ENCODE measurements around the gene MR1. TPM values are rescaled to one million over a fixed set of nuclear protein-coding genes. Genes with fewer than 3 reads are reported as not detected.

MR1 gene
- total and polyA plus RNA-seq, 8 donors, result 1.1 to 11.3 (median 3.2) TPM

DNA sequence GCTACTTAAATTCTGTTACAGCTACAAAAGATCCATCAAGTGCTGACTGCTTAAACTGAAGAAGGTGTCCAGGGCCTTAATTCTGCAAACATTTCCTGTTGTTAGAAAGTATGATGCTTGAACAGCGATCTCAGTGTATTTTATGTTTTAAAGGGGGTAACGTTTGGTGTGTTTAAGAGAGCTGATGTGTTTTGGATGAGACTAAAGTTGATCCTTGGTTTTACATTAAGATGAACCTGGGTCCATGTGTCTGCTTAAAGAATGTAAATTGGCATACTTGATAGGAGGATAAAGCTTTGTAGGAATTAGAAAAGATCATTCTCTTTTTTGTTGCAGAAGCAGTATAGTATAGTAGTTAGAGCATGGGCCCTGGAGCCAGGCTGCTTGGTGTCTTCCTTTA lies 58.3 kb downstream of the MR1 start:
- Histone ChIP-seq H3K9me3 (no peaks in the 10 kb centered on the region), H3K4me3 (no peak overlapping the region), H3K4me1 (peaks cover 0 to 5% (median 3%) of the 10 kb centered on the region in 3 donors), H3K27ac (no peak overlapping the region), H3K36me3 (no peaks in the 10 kb centered on the region), H3K27me3 (no peaks in the 10 kb centered on the region)
- intact Hi-C loops (cut with DNase I), result no loop called here
- 85 to 94% methylated on average over 2 of the region's 2 CpGs for WGBS, 2 donors
- TF ChIP-seq, protein P1, sequence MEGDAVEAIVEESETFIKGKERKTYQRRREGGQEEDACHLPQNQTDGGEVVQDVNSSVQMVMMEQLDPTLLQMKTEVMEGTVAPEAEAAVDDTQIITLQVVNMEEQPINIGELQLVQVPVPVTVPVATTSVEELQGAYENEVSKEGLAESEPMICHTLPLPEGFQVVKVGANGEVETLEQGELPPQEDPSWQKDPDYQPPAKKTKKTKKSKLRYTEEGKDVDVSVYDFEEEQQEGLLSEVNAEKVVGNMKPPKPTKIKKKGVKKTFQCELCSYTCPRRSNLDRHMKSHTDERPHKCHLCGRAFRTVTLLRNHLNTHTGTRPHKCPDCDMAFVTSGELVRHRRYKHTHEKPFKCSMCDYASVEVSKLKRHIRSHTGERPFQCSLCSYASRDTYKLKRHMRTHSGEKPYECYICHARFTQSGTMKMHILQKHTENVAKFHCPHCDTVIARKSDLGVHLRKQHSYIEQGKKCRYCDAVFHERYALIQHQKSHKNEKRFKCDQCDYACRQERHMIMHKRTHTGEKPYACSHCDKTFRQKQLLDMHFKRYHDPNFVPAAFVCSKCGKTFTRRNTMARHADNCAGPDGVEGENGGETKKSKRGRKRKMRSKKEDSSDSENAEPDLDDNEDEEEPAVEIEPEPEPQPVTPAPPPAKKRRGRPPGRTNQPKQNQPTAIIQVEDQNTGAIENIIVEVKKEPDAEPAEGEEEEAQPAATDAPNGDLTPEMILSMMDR (IDR thresholded peaks at IDR 0.05), result no peak
- DNase-seq, result no peak
- FAIRE-seq, result no peak
- no peak for ATAC-seq

DNA sequence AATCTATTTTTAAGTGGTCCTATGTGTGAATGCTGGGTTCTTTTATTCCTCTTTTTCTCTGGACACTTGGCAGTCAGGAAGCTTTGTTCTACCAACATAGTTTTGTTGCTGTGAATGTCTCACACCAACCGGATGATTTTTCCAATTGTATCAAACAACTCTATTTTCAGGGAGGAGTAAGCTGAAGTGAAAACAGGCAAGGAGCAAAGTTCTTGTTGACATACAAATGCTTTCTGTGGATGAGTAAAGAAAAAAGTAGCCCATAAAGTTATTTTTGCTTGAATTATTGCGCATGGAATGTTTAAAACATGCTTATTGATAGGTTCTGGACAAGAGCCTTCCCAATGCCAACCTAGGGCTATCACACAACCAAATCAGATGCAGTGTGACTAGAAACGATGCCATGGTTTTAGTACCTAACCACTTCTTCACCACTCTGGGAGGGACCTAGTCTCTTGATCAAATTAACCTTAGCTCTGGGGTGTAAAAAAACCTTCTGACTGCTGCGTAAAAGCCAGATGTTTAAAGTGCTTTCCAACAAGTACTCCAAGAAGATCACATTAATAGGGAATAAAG lies 59.2 kb downstream of the MR1 start:
- ATAC-seq, result no peak
- H3K27ac ChIP-seq, result no peak overlapping the region
- no peaks in the 10 kb centered on the region for H3K27me3 ChIP-seq
- peaks cover 0 to 5% (median 3%) of the 10 kb centered on the region in 3 donors for H3K4me1 ChIP-seq
- 82 to 93% methylated on average over 4 of the region's 4 CpGs for WGBS, 2 donors
- intact Hi-C loops (cut with DNase I), result no loop called here
- H3K36me3 ChIP-seq, result no peaks in the 10 kb centered on the region
- no peak for FAIRE-seq
- no peaks in the 10 kb centered on the region for H3K9me3 ChIP-seq
- H3K4me3 ChIP-seq, result no peak overlapping the region
- no peak for DNase-seq
- TF ChIP-seq, protein P1 (IDR thresholded peaks at IDR 0.05), result no peak

- FAIRE-seq, result no peak
- Histone ChIP-seq H3K27me3 (no peaks in the 10 kb centered on the region), H3K36me3 (no peaks in the 10 kb centered on the region), H3K4me1 (peaks cover 0 to 5% (median 3%) of the 10 kb centered on the region in 3 donors), H3K9me3 (no peaks in the 10 kb centered on the region), H3K4me3 (no peak overlapping the region), H3K27ac (no peak overlapping the region)
- no peak for DNase-seq
- 73 to 79% methylated on average over 7 of the region's 7 CpGs for WGBS, 2 donors
- TF ChIP-seq, protein P1 (IDR thresholded peaks at IDR 0.05), result no peak
- intact Hi-C loops (cut with DNase I), result no loop called here
- peak in 2 of 4 donors; percentile 8 to 35 for ATAC-seq
These were observed 60.8 kb downstream of the MR1 start for GRCh38 chr1:181094416-181095212.

GRCh38 chr1:181095260-181095659 lies 61.5 kb downstream of the MR1 start:
- intact Hi-C loops (cut with DNase I), result no loop called here
- Histone ChIP-seq H3K4me3 (no peak overlapping the region), H3K9me3 (no peaks in the 10 kb centered on the region), H3K27me3 (no peaks in the 10 kb centered on the region), H3K4me1 (peaks cover 0 to 5% (median 3%) of the 10 kb centered on the region in 3 donors), H3K27ac (no peak overlapping the region), H3K36me3 (no peaks in the 10 kb centered on the region)
- DNase-seq (no peak), FAIRE-seq (no peak), ATAC-seq (no peak)
- 89 to 91% methylated on average over 8 of the region's 8 CpGs for WGBS, 2 donors
- TF ChIP-seq, protein P1 (IDR thresholded peaks at IDR 0.05), result no peak

GRCh38 chr1:181095763-181096184 lies 62.0 kb downstream of the MR1 start:
- Histone ChIP-seq H3K36me3 (no peaks in the 10 kb centered on the region), H3K27ac (no peak overlapping the region), H3K9me3 (no peaks in the 10 kb centered on the region), H3K4me1 (peaks cover 0 to 5% (median 3%) of the 10 kb centered on the region in 3 donors), H3K27me3 (no peaks in the 10 kb centered on the region), H3K4me3 (no peak overlapping the region)
- TF ChIP-seq, protein P1 (IDR thresholded peaks at IDR 0.05), result no peak
- ATAC-seq (no peak), FAIRE-seq (no peak), DNase-seq (no peak)
- 72 to 79% methylated on average over 5 of the region's 5 CpGs for WGBS, 2 donors
- intact Hi-C loops (cut with DNase I), result no loop called here
